K562 (cell line): ENCODE data around the gene SCAF11. TPM values are rescaled to one million over a fixed set of nuclear protein-coding genes. Genes with fewer than 3 reads are reported as not detected.

Experiments
- ARID2 ChIP-seq: fragments of 450-650 bp; IDR thresholded peaks from 2 replicates; pipeline ENCODE4 v1.6.1; 2017; ENCODE audit warnings: antibody characterized with exemption, mild to moderate bottlenecking
- ESRRA ChIP-seq: fragments of 450-650 bp; IDR thresholded peaks from 2 replicates; pipeline ENCODE4 v1.6.1; 2014; ENCODE audit warnings: low read depth, mild to moderate bottlenecking, moderate library complexity, borderline replicate concordance
- GABPB2 ChIP-seq: fragments of 250-450 bp; sonication (Bioruptor Pico); conservative IDR thresholded peaks from 2 replicates; pipeline ENCODE4 v1.5.1; 2021; ENCODE audit warnings: mild to moderate bottlenecking
- NFIX ChIP-seq: fragments of 250-450 bp; sonication (Bioruptor Pico); IDR thresholded peaks from 2 replicates; pipeline ENCODE4 v1.4.0; 2020; ENCODE audit warnings: low read depth, mild to moderate bottlenecking, moderate library complexity
- NFRKB ChIP-seq: fragments of 450-650 bp; IDR thresholded peaks from 2 replicates; pipeline ENCODE4 v1.6.1; 2016; ENCODE audit warnings: low read depth
- RB1 ChIP-seq: fragments of 450-650 bp; IDR thresholded peaks from 2 replicates; pipeline ENCODE4 v1.6.1; 2017; ENCODE audit warnings: low read depth, mild to moderate bottlenecking
- SP2 ChIP-seq: IDR thresholded peaks from 2 replicates; pipeline ENCODE4 v1.6.1; 2011; ENCODE audit warnings: mild to moderate bottlenecking, low read depth, low read length, moderate library complexity; ENCODE audit not compliant: poor library complexity, severe bottlenecking; ENCODE audit errors: extremely low read depth
- YBX1 ChIP-seq: fragments of 450-650 bp; IDR thresholded peaks from 2 replicates; pipeline ENCODE4 v1.7.1; 2016; ENCODE audit warnings: mild to moderate bottlenecking
- ZBTB1 ChIP-seq: sonication (generic); formaldehyde crosslinking; IDR thresholded peaks from 2 replicates; pipeline ENCODE4 v1.8.1; 2023; ENCODE audit warnings: missing genetic modification reagents, low read depth, mild to moderate bottlenecking, borderline replicate concordance
- ZNF282 ChIP-seq: sonication (generic); formaldehyde crosslinking; IDR thresholded peaks from 2 replicates; pipeline ENCODE4 v1.8.1; 2023; ENCODE audit warnings: missing genetic modification reagents
- polyA plus RNA-seq, 8 experiments: library from polyadenylated mRNA; depleted of rRNA in 4 of 8; stranded (reverse) in 5 of 8; unstranded in 3 of 8; fragments of >200 nt; fragmentation: Nextera tagmentation in 2 of 8; fragmentation: Illumina TruSeq in 1 of 8; extraction: Ambion mirVana in 2 of 8; extraction: Trizol in 1 of 8; gene quantifications; 2 replicates each; pipeline versions ENCODE4 v1.2.1 to v1.2.3, GENCODE V29; 2011 to 2014; ENCODE audit warnings: inconsistent platforms in 1 of 8, missing spikeins in 1 of 8
- total RNA-seq, 7 experiments: library from RNA; depleted of rRNA in 6 of 7; stranded (reverse); fragments of >200 nt in 6 of 7; fragmentation: Illumina TruSeq in 2 of 7; extraction: Trizol in 2 of 7; gene quantifications; 2 replicates each; pipeline versions ENCODE4 v1.2.1 to v1.2.3, GENCODE V29; 2011 to 2021; ENCODE audit warnings: low replicate concordance in 1 of 7
- TF ChIP-seq, protein P1 (sequence below): sonication (generic); formaldehyde crosslinking; IDR thresholded peaks from 2 replicates; pipeline ENCODE4 v1.8.0; 2022; ENCODE audit warnings: mild to moderate bottlenecking, low read depth, missing genetic modification reagents
- TF ChIP-seq, protein P2 (sequence below): IDR thresholded peaks from 2 replicates; pipeline ENCODE4 v1.6.1; 2016; ENCODE audit warnings: missing genetic modification characterization, missing compliant biosample characterization
- TF ChIP-seq, protein P3 (sequence below): fragments of 250-450 bp; sonication (Bioruptor Pico); IDR thresholded peaks from 2 replicates; pipeline ENCODE4 v1.4.0; 2020; ENCODE audit warnings: mild to moderate bottlenecking, moderate library complexity
- TF ChIP-seq, protein P4 (sequence below): sonication (generic); formaldehyde crosslinking; IDR thresholded peaks from 2 replicates; pipeline ENCODE4 v1.8.0; 2022; ENCODE audit warnings: mild to moderate bottlenecking, missing genetic modification reagents

The SCAF11 gene
- total and polyA plus RNA-seq, 9 of the 15 experiments (the other 6 are each of a cell fraction or from before 2014, with no cell fraction given) = 30.4 to 119 (median 80.0) TPM

DNA sequence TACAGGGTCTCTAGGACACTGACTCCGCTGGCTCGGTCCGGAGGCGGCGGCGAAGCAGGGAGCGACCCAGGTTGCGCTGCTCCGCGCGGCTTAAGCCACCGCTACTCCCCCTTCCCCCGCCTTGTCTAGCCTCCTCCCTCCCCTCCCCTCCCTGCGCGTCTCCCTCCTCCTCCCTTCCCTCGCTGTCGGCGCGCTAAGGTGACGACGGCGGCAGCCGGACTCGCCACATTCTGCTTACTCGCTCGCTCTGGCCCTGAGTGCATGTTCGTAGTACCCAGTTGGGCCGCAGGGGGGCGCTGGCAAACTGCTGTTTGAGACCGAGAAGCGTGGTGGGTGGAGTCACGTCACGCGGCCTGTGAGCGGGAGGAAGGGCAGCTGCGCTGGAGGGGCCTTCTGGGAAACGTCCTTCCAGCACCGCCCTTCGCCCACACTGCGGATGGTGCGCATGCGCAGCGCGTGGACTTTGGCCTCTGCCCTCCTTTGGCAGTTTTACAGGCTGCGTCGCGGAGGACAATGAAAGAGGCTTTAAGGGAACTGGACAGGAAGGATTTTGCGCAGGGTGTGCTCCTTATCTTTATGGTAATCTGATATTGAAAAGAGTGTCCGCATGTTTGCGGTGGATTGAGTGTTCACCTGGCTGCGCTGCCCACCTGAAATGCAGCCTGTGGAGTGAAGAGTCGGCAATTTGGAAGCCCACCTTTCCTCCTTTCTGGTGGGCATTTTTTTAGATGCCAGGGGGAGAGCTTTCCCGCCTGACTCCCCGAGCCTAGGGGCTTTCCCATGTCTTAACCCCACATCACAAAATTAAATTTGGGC, at the start of gene SCAF11 (continued):
- TF ChIP-seq, protein P1, sequence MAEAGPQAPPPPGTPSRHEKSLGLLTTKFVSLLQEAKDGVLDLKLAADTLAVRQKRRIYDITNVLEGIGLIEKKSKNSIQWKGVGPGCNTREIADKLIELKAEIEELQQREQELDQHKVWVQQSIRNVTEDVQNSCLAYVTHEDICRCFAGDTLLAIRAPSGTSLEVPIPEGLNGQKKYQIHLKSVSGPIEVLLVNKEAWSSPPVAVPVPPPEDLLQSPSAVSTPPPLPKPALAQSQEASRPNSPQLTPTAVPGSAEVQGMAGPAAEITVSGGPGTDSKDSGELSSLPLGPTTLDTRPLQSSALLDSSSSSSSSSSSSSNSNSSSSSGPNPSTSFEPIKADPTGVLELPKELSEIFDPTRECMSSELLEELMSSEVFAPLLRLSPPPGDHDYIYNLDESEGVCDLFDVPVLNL (CRISPR knock-in tag) = peak; percentile 85
- TF ChIP-seq, protein P2, sequence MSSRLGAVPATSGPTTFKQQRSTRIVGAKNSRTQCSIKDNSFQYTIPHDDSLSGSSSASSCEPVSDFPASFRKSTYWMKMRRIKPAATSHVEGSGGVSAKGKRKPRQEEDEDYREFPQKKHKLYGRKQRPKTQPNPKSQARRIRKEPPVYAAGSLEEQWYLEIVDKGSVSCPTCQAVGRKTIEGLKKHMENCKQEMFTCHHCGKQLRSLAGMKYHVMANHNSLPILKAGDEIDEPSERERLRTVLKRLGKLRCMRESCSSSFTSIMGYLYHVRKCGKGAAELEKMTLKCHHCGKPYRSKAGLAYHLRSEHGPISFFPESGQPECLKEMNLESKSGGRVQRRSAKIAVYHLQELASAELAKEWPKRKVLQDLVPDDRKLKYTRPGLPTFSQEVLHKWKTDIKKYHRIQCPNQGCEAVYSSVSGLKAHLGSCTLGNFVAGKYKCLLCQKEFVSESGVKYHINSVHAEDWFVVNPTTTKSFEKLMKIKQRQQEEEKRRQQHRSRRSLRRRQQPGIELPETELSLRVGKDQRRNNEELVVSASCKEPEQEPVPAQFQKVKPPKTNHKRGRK (tag) = no peak
- TF ChIP-seq ZNF282 (no peak), ESRRA (peak; percentile 86), YBX1 (no peak), NFIX (no peak), SP2 (no peak), RB1 (peak; percentile 89), ARID2 (no peak), ZBTB1 (CRISPR knock-in tag) (no peak; the same call in 1 of the 2 replicates), GABPB2 (CRISPR knock-in tag) (no peak), NFRKB (peak; percentile 68; the same call in 1 of the 2 replicates)
- TF ChIP-seq, protein P3, sequence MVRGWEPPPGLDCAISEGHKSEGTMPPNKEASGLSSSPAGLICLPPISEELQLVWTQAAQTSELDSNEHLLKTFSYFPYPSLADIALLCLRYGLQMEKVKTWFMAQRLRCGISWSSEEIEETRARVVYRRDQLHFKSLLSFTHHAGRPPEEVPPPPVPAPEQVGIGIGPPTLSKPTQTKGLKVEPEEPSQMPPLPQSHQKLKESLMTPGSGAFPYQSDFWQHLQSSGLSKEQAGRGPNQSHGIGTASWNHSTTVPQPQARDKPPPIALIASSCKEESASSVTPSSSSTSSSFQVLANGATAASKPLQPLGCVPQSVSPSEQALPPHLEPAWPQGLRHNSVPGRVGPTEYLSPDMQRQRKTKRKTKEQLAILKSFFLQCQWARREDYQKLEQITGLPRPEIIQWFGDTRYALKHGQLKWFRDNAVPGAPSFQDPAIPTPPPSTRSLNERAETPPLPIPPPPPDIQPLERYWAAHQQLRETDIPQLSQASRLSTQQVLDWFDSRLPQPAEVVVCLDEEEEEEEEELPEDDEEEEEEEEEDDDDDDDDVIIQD = no peak
- TF ChIP-seq, protein P4, sequence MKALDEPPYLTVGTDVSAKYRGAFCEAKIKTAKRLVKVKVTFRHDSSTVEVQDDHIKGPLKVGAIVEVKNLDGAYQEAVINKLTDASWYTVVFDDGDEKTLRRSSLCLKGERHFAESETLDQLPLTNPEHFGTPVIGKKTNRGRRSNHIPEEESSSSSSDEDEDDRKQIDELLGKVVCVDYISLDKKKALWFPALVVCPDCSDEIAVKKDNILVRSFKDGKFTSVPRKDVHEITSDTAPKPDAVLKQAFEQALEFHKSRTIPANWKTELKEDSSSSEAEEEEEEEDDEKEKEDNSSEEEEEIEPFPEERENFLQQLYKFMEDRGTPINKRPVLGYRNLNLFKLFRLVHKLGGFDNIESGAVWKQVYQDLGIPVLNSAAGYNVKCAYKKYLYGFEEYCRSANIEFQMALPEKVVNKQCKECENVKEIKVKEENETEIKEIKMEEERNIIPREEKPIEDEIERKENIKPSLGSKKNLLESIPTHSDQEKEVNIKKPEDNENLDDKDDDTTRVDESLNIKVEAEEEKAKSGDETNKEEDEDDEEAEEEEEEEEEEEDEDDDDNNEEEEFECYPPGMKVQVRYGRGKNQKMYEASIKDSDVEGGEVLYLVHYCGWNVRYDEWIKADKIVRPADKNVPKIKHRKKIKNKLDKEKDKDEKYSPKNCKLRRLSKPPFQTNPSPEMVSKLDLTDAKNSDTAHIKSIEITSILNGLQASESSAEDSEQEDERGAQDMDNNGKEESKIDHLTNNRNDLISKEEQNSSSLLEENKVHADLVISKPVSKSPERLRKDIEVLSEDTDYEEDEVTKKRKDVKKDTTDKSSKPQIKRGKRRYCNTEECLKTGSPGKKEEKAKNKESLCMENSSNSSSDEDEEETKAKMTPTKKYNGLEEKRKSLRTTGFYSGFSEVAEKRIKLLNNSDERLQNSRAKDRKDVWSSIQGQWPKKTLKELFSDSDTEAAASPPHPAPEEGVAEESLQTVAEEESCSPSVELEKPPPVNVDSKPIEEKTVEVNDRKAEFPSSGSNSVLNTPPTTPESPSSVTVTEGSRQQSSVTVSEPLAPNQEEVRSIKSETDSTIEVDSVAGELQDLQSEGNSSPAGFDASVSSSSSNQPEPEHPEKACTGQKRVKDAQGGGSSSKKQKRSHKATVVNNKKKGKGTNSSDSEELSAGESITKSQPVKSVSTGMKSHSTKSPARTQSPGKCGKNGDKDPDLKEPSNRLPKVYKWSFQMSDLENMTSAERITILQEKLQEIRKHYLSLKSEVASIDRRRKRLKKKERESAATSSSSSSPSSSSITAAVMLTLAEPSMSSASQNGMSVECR = peak; percentile 96
